Measurements from ENCODE around the gene TSPAN9.

Gene TSPAN9

GRCh38 chr12:3078086-3078820 lies 1.1 kb downstream of the TSPAN9 start:
- TF ChIP-seq SIN3A (IDR thresholded peaks at IDR 0.05; ENCODE audit: borderline replicate concordance, insufficient read depth, low read length) (no peak), POLR2AphosphoS5 (IDR thresholded peaks at IDR 0.05; ENCODE audit: low read depth, low read length) (no peak), FOXP2 (optimal IDR thresholded peaks at IDR 0.05; ENCODE audit: borderline replicate concordance, extremely low read depth, extremely low read length, insufficient read depth) (no peak), TAF1 (IDR thresholded peaks at IDR 0.05; ENCODE audit: borderline replicate concordance, insufficient read depth, low read length) (no peak), REST (IDR thresholded peaks at IDR 0.05; ENCODE audit: insufficient read depth in 1 of 2, low read depth in 2 of 2, low read length in 2 of 2) (no peak)

- TF ChIP-seq SIN3A (IDR thresholded peaks at IDR 0.05; ENCODE audit: borderline replicate concordance, insufficient read depth, low read length) (no peak), REST (IDR thresholded peaks at IDR 0.05; ENCODE audit: insufficient read depth in 1 of 2, low read depth in 2 of 2, low read length in 2 of 2) (no peak), FOXP2 (optimal IDR thresholded peaks at IDR 0.05; ENCODE audit: borderline replicate concordance, extremely low read depth, extremely low read length, insufficient read depth) (no peak), TAF1 (IDR thresholded peaks at IDR 0.05; ENCODE audit: borderline replicate concordance, insufficient read depth, low read length) (no peak), POLR2AphosphoS5 (IDR thresholded peaks at IDR 0.05; ENCODE audit: low read depth, low read length) (no peak)
Measured at GRCh38 chr12:3081091-3081490, 3.9 kb downstream of the TSPAN9 start.

- TF ChIP-seq REST (IDR thresholded peaks at IDR 0.05; ENCODE audit: insufficient read depth in 1 of 2, low read depth in 2 of 2, low read length in 2 of 2) (no peak), TAF1 (IDR thresholded peaks at IDR 0.05; ENCODE audit: borderline replicate concordance, insufficient read depth, low read length) (no peak), FOXP2 (optimal IDR thresholded peaks at IDR 0.05; ENCODE audit: borderline replicate concordance, extremely low read depth, extremely low read length, insufficient read depth) (no peak), SIN3A (IDR thresholded peaks at IDR 0.05; ENCODE audit: borderline replicate concordance, insufficient read depth, low read length) (no peak), POLR2AphosphoS5 (IDR thresholded peaks at IDR 0.05; ENCODE audit: low read depth, low read length) (no peak)
Measured at GRCh38 chr12:3081886-3082285, 4.7 kb downstream of the TSPAN9 start.

GRCh38 chr12:3083241-3083920 lies 6.2 kb downstream of the TSPAN9 start:
- TF ChIP-seq SIN3A (IDR thresholded peaks at IDR 0.05; ENCODE audit: borderline replicate concordance, insufficient read depth, low read length) (no peak), FOXP2 (optimal IDR thresholded peaks at IDR 0.05; ENCODE audit: borderline replicate concordance, extremely low read depth, extremely low read length, insufficient read depth) (no peak), POLR2AphosphoS5 (IDR thresholded peaks at IDR 0.05; ENCODE audit: low read depth, low read length) (no peak), REST (IDR thresholded peaks at IDR 0.05; ENCODE audit: insufficient read depth in 1 of 2, low read depth in 2 of 2, low read length in 2 of 2) (no peak), TAF1 (IDR thresholded peaks at IDR 0.05; ENCODE audit: borderline replicate concordance, insufficient read depth, low read length) (no peak)
